Measurements from ENCODE around the gene CCDC85A. TPM values are rescaled to one million over a fixed set of nuclear protein-coding genes. Genes with fewer than 3 reads are reported as not detected.

The CCDC85A gene
- total RNA-seq, 2 donors from 2014 or later: 0.18 to 0.86 TPM

GRCh38 chr2:56169521-56169920, 14.3 kb upstream of the CCDC85A start:
- Mint-ChIP-seq H3K9me3 (no peaks in the 10 kb centered on the region), H3K27me3 (ENCODE audit: insufficient read depth) (peaks cover 68% of the 10 kb centered on the region), H3K4me1 (no peaks in the 10 kb centered on the region), H3K4me3 (no peak overlapping the region), H3K27ac (no peak overlapping the region), H3K36me3 (ENCODE audit: low read depth) (no peaks in the 10 kb centered on the region)
- Histone ChIP-seq H3K9ac (ENCODE audit: extremely low read depth, low read length, poor library complexity, severe bottlenecking) (no peak overlapping the region), H3K36me3 (ENCODE audit: control insufficient read depth, insufficient read depth, low read length) (no peaks in the 10 kb centered on the region), H3K4me1 (ENCODE audit: control insufficient read depth, insufficient read depth, low read length) (no peaks in the 10 kb centered on the region), H3K27me3 (ENCODE audit: control insufficient read depth, insufficient read depth, low read length, poor library complexity, severe bottlenecking) (peaks cover 66% of the 10 kb centered on the region), H3K4me3 (ENCODE audit: low read length) (no peak overlapping the region), H3K27ac (ENCODE audit: low read depth, low read length) (no peak overlapping the region), H3K9me3 (ENCODE audit: control insufficient read depth, low read length) (no peaks in the 10 kb centered on the region)
- TF ChIP-seq CTCF (conservative IDR thresholded peaks at IDR 0.05): no peak
- 64 to 78% methylated on average over 2 to 3 of the region's 3 CpGs for WGBS, 2 experiments (ENCODE audit: insufficient coverage in 1 of 2, insufficient read length in 1 of 2)
- no peak for DNase-seq

GRCh38 chr2:56170504-56170903, 13.3 kb upstream of the CCDC85A start:
- Histone ChIP-seq H3K4me1 (ENCODE audit: control insufficient read depth, insufficient read depth, low read length) (no peaks in the 10 kb centered on the region), H3K36me3 (ENCODE audit: control insufficient read depth, insufficient read depth, low read length) (no peaks in the 10 kb centered on the region), H3K27me3 (ENCODE audit: control insufficient read depth, insufficient read depth, low read length, poor library complexity, severe bottlenecking) (peaks cover 73% of the 10 kb centered on the region), H3K4me3 (ENCODE audit: low read length) (no peak overlapping the region), H3K27ac (ENCODE audit: low read depth, low read length) (no peak overlapping the region), H3K9me3 (ENCODE audit: control insufficient read depth, low read length) (no peaks in the 10 kb centered on the region), H3K9ac (ENCODE audit: extremely low read depth, low read length, poor library complexity, severe bottlenecking) (no peak overlapping the region)
- Mint-ChIP-seq H3K9me3 (no peaks in the 10 kb centered on the region), H3K4me1 (no peaks in the 10 kb centered on the region), H3K27me3 (ENCODE audit: insufficient read depth) (peaks cover 75% of the 10 kb centered on the region), H3K27ac (no peak overlapping the region), H3K4me3 (no peak overlapping the region), H3K36me3 (ENCODE audit: low read depth) (no peaks in the 10 kb centered on the region)
- WGBS, 2 experiments (ENCODE audit: insufficient coverage in 1 of 2, insufficient read length in 1 of 2): 79 to 84% methylated on average over 5 of the region's 5 CpGs
- no peak for TF ChIP-seq CTCF (conservative IDR thresholded peaks at IDR 0.05)
- no peak for DNase-seq

GRCh38 chr2:56170988-56171387, 12.8 kb upstream of the CCDC85A start:
- no peaks in the 10 kb centered on the region for H3K36me3 Mint-ChIP-seq (ENCODE audit: low read depth)
- H3K4me3 ChIP-seq (ENCODE audit: low read length): no peak overlapping the region
- peaks cover 75% of the 10 kb centered on the region for H3K27me3 ChIP-seq (ENCODE audit: control insufficient read depth, insufficient read depth, low read length, poor library complexity, severe bottlenecking)
- H3K9me3 ChIP-seq (ENCODE audit: control insufficient read depth, low read length): no peaks in the 10 kb centered on the region
- DNase-seq: no peak
- no peaks in the 10 kb centered on the region for H3K36me3 ChIP-seq (ENCODE audit: control insufficient read depth, insufficient read depth, low read length)
- no peaks in the 10 kb centered on the region for H3K4me1 ChIP-seq (ENCODE audit: control insufficient read depth, insufficient read depth, low read length)
- H3K9me3 Mint-ChIP-seq: no peaks in the 10 kb centered on the region
- H3K27ac Mint-ChIP-seq: no peak overlapping the region
- H3K4me1 Mint-ChIP-seq: no peaks in the 10 kb centered on the region
- peaks cover 77% of the 10 kb centered on the region for H3K27me3 Mint-ChIP-seq (ENCODE audit: insufficient read depth)
- no peak overlapping the region for H3K4me3 Mint-ChIP-seq
- WGBS, 2 experiments (ENCODE audit: insufficient coverage in 1 of 2, insufficient read length in 1 of 2): 47 to 80% methylated on average over 1 to 2 of the region's 2 CpGs
- no peak overlapping the region for H3K9ac ChIP-seq (ENCODE audit: extremely low read depth, low read length, poor library complexity, severe bottlenecking)
- H3K27ac ChIP-seq (ENCODE audit: low read depth, low read length): no peak overlapping the region
- TF ChIP-seq CTCF (conservative IDR thresholded peaks at IDR 0.05): no peak

Measured in endodermal cell (in vitro differentiated cells).